ENCODE measurements around the gene TMEM17. TPM values are rescaled to one million over a fixed set of nuclear protein-coding genes. Genes with fewer than 3 reads are reported as not detected.
A peak's percentile ranks its signal among the peaks of the same experiment; 100 is the strongest.

Gene TMEM17
- total and polyA plus RNA-seq, 2 of the 13 experiments (the other 11 are each of a cell fraction or from before 2014, with no cell fraction given) = 0.22 to 0.50 TPM

- TF ChIP-seq PAXIP1 (CRISPR knock-in tag; conservative IDR thresholded peaks at IDR 0.05) (peak; percentile 27; the same call in 1 of the 2 replicates), ZNF792 (CRISPR knock-in tag; IDR thresholded peaks at IDR 0.05) (0 out of 2 replicates have a peak, but pooled peaks have one; percentile 23), ZBTB49 (CRISPR knock-in tag; IDR thresholded peaks at IDR 0.05; ENCODE audit: borderline replicate concordance) (no peak; the same call in 1 of the 2 replicates), MIER2 (CRISPR knock-in tag; IDR thresholded peaks at IDR 0.05) (0 out of 2 replicates have a peak, but pooled peaks have one; percentile 30), SRY (CRISPR knock-in tag; IDR thresholded peaks at IDR 0.05) (no peak), ZNF687 (CRISPR knock-in tag; IDR thresholded peaks at IDR 0.05) (peak; percentile 19; the same call in 1 of the 2 replicates), ZNF142 (CRISPR knock-in tag; IDR thresholded peaks at IDR 0.05) (no peak), CEBPG (CRISPR knock-in tag; IDR thresholded peaks at IDR 0.05) (no peak), MXD4 (CRISPR knock-in tag; IDR thresholded peaks at IDR 0.05) (no peak), HMG20A (CRISPR knock-in tag; IDR thresholded peaks at IDR 0.05; ENCODE audit: borderline replicate concordance) (peak; percentile 48; the same call in 1 of the 2 replicates), ZNF562 (CRISPR knock-in tag; IDR thresholded peaks at IDR 0.05; ENCODE audit: borderline replicate concordance) (no peak), MAFG (CRISPR knock-in tag; IDR thresholded peaks at IDR 0.05) (no peak), ZNF17 (CRISPR knock-in tag; IDR thresholded peaks at IDR 0.05) (no peak), PHF20 (CRISPR knock-in tag; IDR thresholded peaks at IDR 0.05) (no peak; the same call in 1 of the 2 replicates)
Measured at GRCh38 chr2:62478093-62478580, 27.9 kb downstream of the TMEM17 start (continued).
